Spleen (tissue), 7 donors: ENCODE data around the gene XPO6.

Experiments
- CTCF ChIP-seq, 11 experiments: fragments of 200-600 bp in 7 of 11; fragments of 450-650 bp in 4 of 11; sonication (generic) in 4 of 11; IDR thresholded peaks in 8 of 11; conservative IDR thresholded peaks in 3 of 11; 1 replicate in 7 of 11; 2 replicates in 4 of 11; pipeline versions ENCODE4 v1.4.0 to v1.8.0; 2016 to 2021; ENCODE audit warnings: antibody characterized with exemption in 11 of 11, inconsistent platforms in 4 of 11, mild to moderate bottlenecking in 1 of 11
- POLR2AphosphoS5 ChIP-seq, 3 donors: sonication (generic); formaldehyde crosslinking; IDR thresholded peaks; one replicate each; pipeline ENCODE4 v1.5.1; 2017; ENCODE audit warnings: antibody characterized with exemption in 3 of 3
- donor health status: DM: no; HTN: no; CAD: no; lungs with moderate emphysema.
- donor health status: DM: no; HTN: no; CAD: no.
- donor health status: DM: no; HTN: no; CAD: no.

- no peak for TF ChIP-seq POLR2AphosphoS5 (IDR thresholded peaks at IDR 0.05)
- TF ChIP-seq CTCF (IDR thresholded peaks at IDR 0.05 in 8 of 11, conservative IDR thresholded peaks at IDR 0.05 in 3 of 11), result no peak
Measured at GRCh38 chr16:28187595-28188004, 24.2 kb downstream of the XPO6 start.
